NCI-H226 (cell line): ENCODE data around the gene PCAT6.
A peak's percentile ranks its signal among the peaks of the same experiment; 100 is the strongest.
"Not testable (repeated sequence)": the region's sequence is repeated elsewhere in the genome, so short reads cannot be mapped to it uniquely, and the experiment has no call there.

Experiments
- DNase-seq: peaks from one replicate; pipeline ENCODE4 v3.0.0-alpha.2; 2015

The PCAT6 gene

GRCh38 chr1:202807926-202808757 is 2.6 kb upstream of the PCAT6 start, which contains the start of gene KDM5B:
Gene KDM5B (minus strand): TSS chr1:202808421. CDS start chr1:202808305, 116 bp downstream.
- DNase-seq, result peak; percentile 49

- DNase-seq, result no peak
Measured at GRCh38 chr1:202809597-202810159, 1.1 kb upstream of the PCAT6 start.

GRCh38 chr1:202810193-202810614 is 550 bp upstream of the PCAT6 start:
- DNase-seq, result no peak

- no peak for DNase-seq
Measured at GRCh38 chr1:202811296-202812175, 782 bp downstream of the PCAT6 start.

- DNase-seq, result peak; percentile 26
Measured at GRCh38 chr1:202812176-202813026, 1.6 kb downstream of the PCAT6 start.

GRCh38 chr1:202815120-202815519 is 4.4 kb downstream of the PCAT6 start:
- DNase-seq, result no peak

- no peak for DNase-seq
Measured at GRCh38 chr1:202818819-202819218, 8.1 kb downstream of the PCAT6 start.

GRCh38 chr1:202821467-202821866 is 10.7 kb downstream of the PCAT6 start:
- peak; percentile 78 for DNase-seq

- no peak for DNase-seq
Measured at GRCh38 chr1:202825748-202826147, 15.0 kb downstream of the PCAT6 start.

GRCh38 chr1:202829223-202829622 is 18.5 kb downstream of the PCAT6 start:
- DNase-seq, result not testable (repeated sequence)

- no peak for DNase-seq
Measured at GRCh38 chr1:202831906-202832305, 21.2 kb downstream of the PCAT6 start.

- DNase-seq, result no peak
Measured at GRCh38 chr1:202834771-202835547, 24.2 kb downstream of the PCAT6 start.

- DNase-seq, result no peak
Measured at GRCh38 chr1:202835548-202836072, 24.9 kb downstream of the PCAT6 start.

GRCh38 chr1:202836623-202837403 is 26.1 kb downstream of the PCAT6 start:
- no peak for DNase-seq

GRCh38 chr1:202837746-202838262 is 27.1 kb downstream of the PCAT6 start:
- DNase-seq, result no peak

GRCh38 chr1:202843081-202843480 is 32.3 kb downstream of the PCAT6 start:
- DNase-seq, result no peak

GRCh38 chr1:202844259-202844658 is 33.5 kb downstream of the PCAT6 start:
- no peak for DNase-seq

GRCh38 chr1:202844935-202845334 is 34.2 kb downstream of the PCAT6 start:
- no peak for DNase-seq

GRCh38 chr1:202848191-202848542 is 37.4 kb downstream of the PCAT6 start:
- no peak for DNase-seq
